Activated gamma-delta T cell (primary cell): ENCODE results near the gene FXYD3.
A peak's percentile ranks its signal among the peaks of the same experiment; 100 is the strongest.

ENCODE experiments used
- DNase-seq: peaks from one replicate; lab custom pipeline; 2025; lab: John Stamatoyannopoulos, UW
- total RNA-seq, 2 donors: gene quantifications; one replicate each; lab custom pipeline; 2026; lab: John Stamatoyannopoulos, UW

Gene FXYD3
- total RNA-seq = 0 reads per million in 2 donors

DNA sequence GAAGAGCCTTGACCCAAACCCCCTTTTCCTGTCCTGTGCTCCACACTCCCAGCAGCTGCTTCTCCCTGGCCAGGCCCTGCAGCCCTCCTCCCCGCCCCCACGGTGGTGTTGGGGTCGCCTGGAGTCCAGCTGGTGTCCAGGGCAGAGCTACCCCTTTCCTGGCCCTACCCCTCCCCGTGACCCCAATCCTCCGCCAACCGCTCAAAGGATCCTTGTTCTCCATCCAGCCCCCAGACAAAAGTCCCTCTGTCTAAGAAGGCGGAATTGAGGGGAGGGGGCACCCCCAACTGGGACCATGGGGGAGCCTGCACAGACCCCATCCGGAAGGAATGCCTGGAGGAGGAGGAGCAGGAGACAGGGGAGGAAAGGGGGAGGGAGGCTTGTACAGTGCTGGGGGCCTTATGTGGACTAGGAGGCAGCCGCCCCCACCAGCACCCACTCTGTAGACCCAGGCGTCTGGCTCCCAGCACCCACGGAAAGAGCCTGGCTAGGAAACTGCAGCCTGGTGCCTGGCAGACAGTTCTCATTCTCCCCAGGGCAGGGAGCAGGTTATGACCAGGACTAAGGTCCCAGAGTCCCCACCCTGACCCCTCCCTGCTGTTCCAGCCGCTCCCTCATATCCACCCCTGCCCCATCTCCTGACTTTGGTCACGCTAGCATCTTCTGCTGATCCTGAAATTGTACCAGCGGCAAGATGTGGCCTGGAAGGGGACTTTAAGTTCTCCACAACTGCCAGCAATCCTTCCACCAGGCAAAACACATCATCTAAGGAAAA is at the start of gene FXYD3:
Gene FXYD3 (plus strand): TSS at position 647 of the 775 bp plus-strand sequence. CDS start 3,554 bp downstream, outside the sequence.
- DNase-seq = no peak

DNA sequence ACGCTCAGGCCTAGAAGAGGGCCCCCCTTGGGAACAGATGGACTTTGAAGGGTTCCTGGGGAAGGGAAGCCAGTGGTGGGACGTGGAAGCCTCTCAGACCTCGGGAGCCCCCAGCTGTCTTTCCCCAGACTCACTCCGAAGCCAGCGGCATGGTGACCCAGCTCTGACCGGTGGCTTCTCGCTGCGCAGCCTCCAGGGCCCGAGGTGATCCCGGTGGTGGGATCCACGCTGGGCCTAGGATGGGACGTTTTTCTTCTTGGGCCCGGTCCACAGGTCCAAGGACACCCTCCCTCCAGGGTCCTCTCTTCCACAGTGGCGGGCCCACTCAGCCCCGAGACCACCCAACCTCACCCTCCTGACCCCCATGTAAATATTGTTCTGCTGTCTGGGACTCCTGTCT is 49.5 kb upstream of the FXYD3 start:
- DNase-seq = no peak

DNA sequence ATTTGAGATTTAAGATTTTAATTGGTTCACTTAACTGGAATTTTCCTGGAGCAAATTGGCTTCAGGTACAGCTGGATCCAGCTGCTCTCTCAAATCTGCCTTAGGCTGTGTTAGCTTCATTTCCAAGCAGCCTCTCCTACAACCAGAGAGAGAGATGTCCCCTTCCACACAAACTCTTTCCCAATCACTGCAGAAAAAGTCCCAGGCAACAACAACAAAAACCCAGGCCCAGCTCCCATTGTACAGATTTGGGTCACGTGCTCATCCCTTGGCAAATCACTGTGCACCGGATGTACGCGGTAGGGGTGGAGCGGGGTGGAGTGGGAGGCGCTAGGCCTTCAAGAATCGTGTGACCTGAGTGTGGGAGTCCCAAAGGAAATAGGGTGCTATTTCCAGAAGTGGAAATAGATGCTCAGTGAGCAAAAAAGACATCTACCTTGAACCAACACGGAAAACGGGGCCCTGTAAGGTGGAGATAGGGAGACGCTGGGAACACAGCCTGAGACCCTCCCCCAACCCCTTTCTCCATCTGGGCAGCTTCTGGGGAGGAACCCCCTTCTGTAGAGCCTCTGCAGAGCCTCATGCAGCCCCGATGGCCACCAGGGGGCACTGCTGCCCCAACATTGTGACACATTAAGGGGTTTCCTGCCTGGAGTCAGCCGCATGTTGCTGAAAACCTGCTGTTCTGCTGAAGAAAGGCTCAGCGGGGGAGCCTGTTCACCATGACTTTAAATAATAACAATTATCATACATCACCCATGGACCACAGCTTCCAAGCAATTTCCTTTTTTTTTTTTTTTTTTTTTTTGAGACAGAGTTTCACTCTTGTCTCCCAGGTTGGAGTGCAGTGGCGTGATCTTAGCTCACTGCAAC is 48.7 kb upstream of the FXYD3 start:
- DNase-seq = peak; percentile 70

GRCh38 chr19:35068941-35069634 is 46.5 kb upstream of the FXYD3 start:
- DNase-seq = no peak

GRCh38 chr19:35069696-35070095 is 45.9 kb upstream of the FXYD3 start:
- no peak for DNase-seq

GRCh38 chr19:35070471-35070870 is 45.2 kb upstream of the FXYD3 start:
- DNase-seq = no peak

GRCh38 chr19:35073516-35073915 is 42.1 kb upstream of the FXYD3 start:
- DNase-seq = no peak

DNA sequence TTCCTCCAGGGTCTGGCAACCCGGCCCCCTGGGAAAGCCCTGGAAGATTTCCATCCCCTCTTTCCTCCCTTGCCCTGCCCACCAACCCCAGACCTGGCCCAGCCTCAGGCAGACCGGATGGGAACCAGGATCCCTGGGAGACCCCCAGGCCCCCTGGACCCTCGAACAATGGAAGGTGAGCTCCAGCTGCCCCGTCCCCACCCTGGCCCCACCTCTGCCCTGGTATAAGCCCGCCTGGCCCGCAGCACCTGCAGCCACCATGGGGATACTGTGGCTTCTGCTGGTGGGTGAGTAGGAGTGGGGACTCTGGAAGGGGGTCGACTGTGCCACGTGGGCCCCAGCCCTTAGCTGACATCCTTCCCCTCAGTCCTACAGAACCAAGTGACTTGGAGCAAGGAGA is 41.7 kb upstream of the FXYD3 start:
- no peak for DNase-seq

DNA sequence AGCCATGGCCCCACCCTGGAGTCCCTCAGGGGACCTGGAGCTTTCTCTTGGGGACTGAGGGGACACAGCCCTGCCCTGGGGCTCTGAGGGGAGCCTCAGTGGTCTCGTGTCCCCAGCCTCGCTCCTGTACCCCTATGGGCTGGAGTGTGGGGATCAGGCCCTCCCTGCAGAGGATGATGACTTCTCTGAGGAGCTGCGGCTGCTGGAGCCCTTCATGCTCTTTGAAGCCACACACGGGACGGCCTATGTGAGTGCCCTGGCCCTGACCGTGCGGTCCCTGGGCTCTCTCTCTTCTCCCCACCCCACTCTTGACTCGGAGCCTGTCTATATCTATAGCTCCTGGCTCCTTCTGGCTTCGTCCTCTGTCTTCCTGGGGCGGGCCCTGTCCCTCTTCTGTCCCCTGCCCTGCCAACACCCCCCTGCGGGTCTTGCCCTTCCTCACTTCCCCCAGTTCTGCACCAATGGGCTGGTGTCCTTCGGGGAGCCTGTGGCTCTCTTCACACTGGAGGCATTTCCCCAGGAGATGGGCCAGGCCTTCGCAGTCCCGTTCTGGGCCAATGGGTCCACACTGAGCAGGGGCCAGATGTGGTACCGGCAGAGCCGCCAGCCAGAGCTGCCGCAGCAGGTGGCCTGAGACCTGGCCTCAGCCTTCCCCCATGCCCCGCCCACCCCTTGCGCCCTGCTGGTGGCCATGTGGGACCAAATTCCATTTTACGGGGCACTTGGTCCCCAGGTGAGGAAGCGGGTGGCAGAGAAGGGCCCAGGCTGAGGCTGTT is 41.0 kb upstream of the FXYD3 start:
- DNase-seq = no peak

DNA sequence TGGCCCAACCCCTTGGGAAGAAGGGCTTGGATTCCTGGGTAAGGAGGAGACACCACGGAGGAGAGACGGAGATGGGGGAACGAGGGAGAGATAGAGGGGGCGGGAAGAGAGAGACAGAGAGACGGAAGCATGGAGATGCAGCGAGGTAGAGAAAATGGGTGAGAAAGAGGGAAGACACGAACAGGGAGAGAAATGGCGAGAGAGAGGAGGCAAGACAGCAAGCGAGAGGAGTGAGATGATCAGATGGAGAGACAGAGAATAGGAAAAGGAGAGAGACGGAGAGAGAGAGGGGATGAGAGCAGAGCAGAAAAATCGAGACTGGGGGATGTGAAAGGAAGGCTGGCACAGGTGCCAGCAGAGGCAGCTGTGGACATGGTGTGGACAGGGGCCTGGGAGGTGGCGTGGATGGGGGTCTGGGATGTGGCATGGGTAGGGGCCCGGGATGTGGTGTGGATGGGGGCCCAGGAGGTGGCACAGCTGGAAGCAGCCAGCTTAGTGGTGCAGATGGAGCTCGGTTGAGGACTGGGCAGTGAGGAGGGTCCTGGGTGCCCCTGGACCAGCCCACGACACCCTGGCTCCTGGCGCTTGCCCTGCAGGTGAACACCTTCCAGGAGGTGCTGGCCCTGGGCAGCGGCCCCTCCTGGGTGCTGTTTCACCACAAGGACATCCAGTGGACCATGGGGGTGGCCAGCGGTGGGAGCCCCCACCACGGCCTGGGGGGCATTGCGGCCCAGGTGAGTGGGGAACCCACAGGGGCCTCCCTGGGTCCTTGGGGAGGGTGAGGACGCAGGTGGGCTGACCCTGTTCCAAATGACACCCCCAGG is 40.2 kb upstream of the FXYD3 start:
- DNase-seq = no peak

GRCh38 chr19:35076026-35076370 is 39.6 kb upstream of the FXYD3 start:
- DNase-seq = no peak

- no peak for DNase-seq
Measured at GRCh38 chr19:35076657-35077056, 39.0 kb upstream of the FXYD3 start.

- DNase-seq = no peak
Measured at GRCh38 chr19:35077411-35078223, 38.0 kb upstream of the FXYD3 start.

DNA sequence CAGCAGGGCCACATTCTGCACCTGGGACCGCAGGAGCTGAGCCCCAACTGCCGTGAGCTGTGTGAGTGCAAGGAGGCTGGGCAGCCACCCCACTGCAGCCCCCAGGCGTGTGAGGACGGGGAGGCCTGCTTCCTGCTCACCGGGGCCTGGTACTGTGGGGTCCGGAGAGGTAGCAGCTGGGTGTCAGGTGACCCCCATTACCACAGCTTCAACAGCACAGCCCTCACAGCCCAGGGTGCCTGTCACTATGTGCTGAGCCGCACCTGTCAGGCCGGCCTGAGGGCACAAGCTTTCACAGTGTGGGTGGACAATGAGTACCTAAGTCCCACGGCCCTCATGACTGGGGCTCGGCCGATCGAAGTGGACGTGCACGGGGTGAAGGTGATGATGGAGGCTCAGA is 35.8 kb upstream of the FXYD3 start:
- no peak for DNase-seq

DNA sequence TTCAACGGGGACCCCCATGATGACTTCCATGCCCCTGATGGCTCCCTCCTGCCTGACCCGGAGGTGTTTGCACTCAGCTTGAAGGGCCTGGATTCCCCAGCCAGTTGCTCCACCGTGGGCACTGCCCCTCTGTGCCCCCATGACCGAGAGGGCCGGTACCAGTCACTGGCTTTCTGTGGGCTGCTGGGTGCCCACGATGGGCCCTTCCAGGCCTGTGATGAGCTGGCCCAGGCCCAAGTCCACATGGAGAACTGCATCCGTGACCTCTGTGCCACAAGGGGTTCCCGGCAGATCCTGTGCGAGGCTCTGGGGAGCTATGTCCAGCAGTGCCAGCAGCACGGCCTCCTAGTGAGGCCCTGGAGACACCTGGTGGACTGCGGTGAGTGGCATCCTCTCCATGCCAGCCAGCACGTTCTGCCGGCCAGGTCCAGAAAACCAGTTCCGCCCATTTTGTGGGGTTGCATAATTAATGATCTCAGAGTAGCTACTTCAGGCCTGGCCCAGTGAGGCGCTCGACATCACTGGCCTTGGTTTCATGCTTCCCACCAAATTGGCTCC is 34.9 kb upstream of the FXYD3 start:
- no peak for DNase-seq

DNA sequence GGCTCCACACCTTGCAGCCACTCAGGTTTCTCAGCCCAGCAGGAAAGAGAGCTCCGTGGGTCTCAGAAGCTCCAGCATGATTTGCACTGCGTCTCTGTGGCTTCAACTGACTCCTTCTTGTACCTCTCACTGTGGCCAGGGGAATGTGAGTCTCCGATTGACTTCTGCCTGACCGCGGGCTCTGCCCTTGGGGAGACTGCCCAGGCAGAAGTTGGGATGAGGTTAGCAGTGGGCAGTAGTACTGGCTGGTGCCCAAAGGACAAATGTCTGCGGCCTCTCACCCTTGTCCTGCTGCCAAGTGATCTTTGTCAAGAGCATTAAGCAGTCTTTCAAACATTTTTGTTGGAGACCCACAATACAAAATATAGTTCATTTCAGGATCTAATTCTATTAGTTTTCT is 34.4 kb upstream of the FXYD3 start:
- DNase-seq = no peak

DNA sequence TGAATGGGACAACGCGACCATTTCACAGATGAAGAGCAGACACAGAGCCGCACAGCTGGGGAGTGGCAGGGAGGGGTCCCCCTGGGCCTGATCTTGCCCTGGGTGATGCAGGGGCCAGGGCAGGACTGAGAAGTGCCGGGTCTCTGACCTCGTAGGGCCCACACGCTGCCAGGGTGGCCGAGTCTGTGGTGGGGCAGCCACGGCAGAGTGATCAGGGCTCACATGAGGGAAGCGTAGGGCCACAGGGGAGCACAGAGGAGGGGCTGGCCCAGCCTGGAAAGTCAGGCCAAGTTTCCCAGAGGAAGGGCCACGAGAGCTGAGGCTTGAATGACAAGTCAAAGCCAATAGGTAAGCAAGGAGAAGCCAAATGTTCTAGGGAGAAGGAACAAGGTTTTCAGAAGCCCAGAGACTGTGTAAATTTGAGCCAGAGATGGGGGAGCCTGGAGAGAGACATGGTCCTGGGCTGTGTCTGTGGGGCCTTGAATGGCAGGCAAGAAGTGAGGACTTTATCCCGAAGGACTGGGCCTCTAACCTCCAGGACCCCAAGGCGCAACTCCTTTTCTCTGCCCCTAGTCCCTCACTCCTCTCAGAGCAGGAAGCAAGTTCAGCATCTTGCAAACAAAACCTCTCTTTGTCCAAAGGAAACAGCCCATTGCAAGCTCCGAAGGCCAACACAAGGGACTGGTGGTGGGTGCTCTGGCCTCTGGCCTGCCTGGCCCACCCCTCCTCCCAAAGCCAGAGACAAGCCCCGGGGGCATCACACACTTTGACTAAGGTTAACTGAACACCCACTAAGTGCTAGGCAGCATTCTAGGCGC is 31.7 kb upstream of the FXYD3 start:
- no peak for DNase-seq

GRCh38 chr19:35084509-35084762 is 31.2 kb upstream of the FXYD3 start:
- DNase-seq = no peak

GRCh38 chr19:35085947-35086346 is 29.7 kb upstream of the FXYD3 start:
- no peak for DNase-seq
